ENCODE data around the gene DUSP6. TPM values are rescaled to one million over a fixed set of nuclear protein-coding genes. Genes with fewer than 3 reads are reported as not detected.

Gene DUSP6
- total RNA-seq, 3 donors from 2014 or later (not counting 1 experiment from before 2014, with no cell fraction given): 52.2 to 222 (median 141) TPM

DNA sequence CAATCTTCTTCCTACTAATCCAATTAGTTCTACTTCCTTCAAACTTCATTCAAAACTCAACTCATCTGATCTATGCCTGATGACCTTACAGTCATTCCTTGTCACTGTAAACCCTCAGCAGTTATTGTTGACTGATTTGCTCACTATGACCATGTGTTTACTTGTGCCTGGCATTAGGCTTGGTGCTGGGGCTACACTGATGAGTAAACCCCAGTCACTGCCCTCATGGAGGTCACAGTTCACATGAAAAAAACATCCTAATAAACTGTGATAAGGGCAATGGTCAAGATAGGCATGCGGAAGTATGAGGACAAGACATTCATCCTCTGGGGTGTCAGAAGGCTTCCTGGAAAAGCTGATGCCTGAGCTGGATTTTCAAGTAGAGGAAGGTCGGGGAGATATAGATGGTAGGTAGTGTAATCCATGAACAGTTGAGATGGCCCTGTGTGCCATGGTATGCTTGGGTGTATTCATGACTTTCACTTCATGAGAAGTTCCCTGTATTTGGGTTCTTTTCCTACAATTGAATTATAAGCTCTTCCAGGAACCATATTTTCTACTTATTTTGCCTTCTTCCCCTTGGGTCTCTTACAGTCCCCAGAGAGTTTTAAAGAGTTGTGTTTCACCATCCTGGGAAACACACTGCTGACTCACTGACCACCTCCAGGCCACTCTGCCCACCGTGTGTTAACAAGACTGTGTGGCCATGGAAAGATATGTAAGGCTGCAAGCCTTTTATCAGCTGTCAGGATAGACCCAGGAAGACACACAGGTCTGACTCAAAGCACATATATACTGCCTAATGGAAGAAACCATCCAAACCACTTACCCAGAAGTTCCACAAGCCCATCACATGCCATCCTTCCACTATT, 38.7 kb upstream of the DUSP6 start:
- Histone ChIP-seq H3K4me3 (ENCODE audit: low read length) (no peak overlapping the region), H3K9me3 (ENCODE audit: control insufficient read depth, insufficient read depth, low read length) (no peaks in the 10 kb centered on the region), H3K27me3 (ENCODE audit: control insufficient read depth, insufficient read depth, low read length) (no peaks in the 10 kb centered on the region), H3K4me1 (ENCODE audit: control insufficient read depth, insufficient read depth, low read length) (no peaks in the 10 kb centered on the region), H3K27ac (ENCODE audit: low read length) (no peak overlapping the region), H3K36me3 (ENCODE audit: control insufficient read depth, insufficient read depth, low read length) (no peaks in the 10 kb centered on the region)
- 91% methylated on average over 3 of the region's 3 CpGs for WGBS (ENCODE audit: insufficient coverage)
- DNase-seq: no peak
- no peak for TF ChIP-seq CTCF (IDR thresholded peaks at IDR 0.05)
- intact Hi-C loops (cut with micrococcal nuclease): no loop called here
- H3K4me1 Mint-ChIP-seq: peaks cover 18 to 24% of the 10 kb centered on the region in 2 donors
- no peak overlapping the region for H3K4me3 Mint-ChIP-seq
- ATAC-seq: no peak
- peak overlapping the region in 1 of 2 donors; percentile 9 for H3K27ac Mint-ChIP-seq
- no peaks in the 10 kb centered on the region for H3K9me3 Mint-ChIP-seq
- H3K36me3 Mint-ChIP-seq: no peaks in the 10 kb centered on the region
- H3K27me3 Mint-ChIP-seq (ENCODE audit: low read depth in 2 of 2): no peaks in the 10 kb centered on the region

- H3K27ac Mint-ChIP-seq: peak overlapping the region; percentile 10 to 39
- ATAC-seq: peak in 2 of 3 donors; percentile 36 to 54
- H3K4me3 Mint-ChIP-seq: no peak overlapping the region
These were observed 37.7 kb upstream of the DUSP6 start for GRCh38 chr12:89389755-89390661.

GRCh38 chr12:89386138-89386537, 33.8 kb upstream of the DUSP6 start:
- no peak for TF ChIP-seq CTCF (IDR thresholded peaks at IDR 0.05)
- Mint-ChIP-seq H3K27ac (no peak overlapping the region), H3K9me3 (no peaks in the 10 kb centered on the region), H3K4me1 (peaks cover 20 to 21% of the 10 kb centered on the region in 2 donors), H3K4me3 (no peak overlapping the region), H3K36me3 (no peaks in the 10 kb centered on the region), H3K27me3 (ENCODE audit: low read depth in 2 of 2) (no peaks in the 10 kb centered on the region)
- Histone ChIP-seq H3K9me3 (ENCODE audit: control insufficient read depth, insufficient read depth, low read length) (no peaks in the 10 kb centered on the region), H3K4me1 (ENCODE audit: control insufficient read depth, insufficient read depth, low read length) (peaks cover 7% of the 10 kb centered on the region), H3K27ac (ENCODE audit: low read length) (no peak overlapping the region), H3K4me3 (ENCODE audit: low read length) (no peak overlapping the region), H3K27me3 (ENCODE audit: control insufficient read depth, insufficient read depth, low read length) (no peaks in the 10 kb centered on the region), H3K36me3 (ENCODE audit: control insufficient read depth, insufficient read depth, low read length) (no peaks in the 10 kb centered on the region)
- no peak for DNase-seq
- 76% methylated on average over 3 of the region's 3 CpGs for WGBS (ENCODE audit: insufficient coverage)
- intact Hi-C loops (cut with micrococcal nuclease): no loop called here
- no peak for ATAC-seq

More at GRCh38 chr12:89389755-89390661, 37.7 kb upstream of the DUSP6 start:
- Mint-ChIP-seq H3K27me3 (ENCODE audit: low read depth in 2 of 2) (no peaks in the 10 kb centered on the region), H3K36me3 (no peaks in the 10 kb centered on the region), H3K4me1 (peaks cover 18 to 24% of the 10 kb centered on the region in 2 donors), H3K9me3 (no peaks in the 10 kb centered on the region)
- H3K27ac ChIP-seq (ENCODE audit: low read length): no peak overlapping the region
- H3K36me3 ChIP-seq (ENCODE audit: control insufficient read depth, insufficient read depth, low read length): no peaks in the 10 kb centered on the region
- TF ChIP-seq CTCF (IDR thresholded peaks at IDR 0.05): no peak
- DNase-seq: no peak
- H3K4me1 ChIP-seq (ENCODE audit: control insufficient read depth, insufficient read depth, low read length): no peaks in the 10 kb centered on the region
- intact Hi-C loops (cut with micrococcal nuclease): no loop called here
- H3K9me3 ChIP-seq (ENCODE audit: control insufficient read depth, insufficient read depth, low read length): no peaks in the 10 kb centered on the region
- 34% methylated on average over 6 of the region's 6 CpGs for WGBS (ENCODE audit: insufficient coverage)
- H3K4me3 ChIP-seq (ENCODE audit: low read length): no peak overlapping the region
- no peaks in the 10 kb centered on the region for H3K27me3 ChIP-seq (ENCODE audit: control insufficient read depth, insufficient read depth, low read length)

Measured in natural killer cell (primary cell).